ENCODE data around the gene OBSCN.

OBSCN gene

DNA sequence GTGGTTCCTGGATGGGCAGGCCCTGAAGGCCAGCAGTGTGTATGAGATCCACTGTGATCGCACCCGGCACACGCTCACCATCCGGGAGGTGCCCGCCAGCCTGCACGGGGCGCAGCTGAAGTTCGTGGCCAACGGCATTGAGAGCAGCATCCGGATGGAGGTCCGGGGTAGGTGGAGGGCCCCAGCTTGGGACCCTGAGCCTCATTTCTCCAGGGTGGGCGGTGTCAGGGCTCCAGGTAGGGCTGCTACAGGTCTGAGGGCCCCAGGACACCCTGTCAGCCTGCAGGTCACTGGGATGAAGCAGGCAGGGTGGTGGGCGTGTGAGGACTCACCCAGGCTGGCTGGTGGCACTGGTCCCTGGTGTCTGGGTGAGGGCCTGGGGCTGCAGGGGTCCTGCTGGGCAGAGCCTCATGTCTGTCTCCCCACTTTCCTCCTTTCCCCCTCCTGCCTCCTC, 7.8 kb downstream of the OBSCN start:
- ChIA-PET POLR2A (no interaction called here), CTCF (no interaction called here)
- DNase-seq (ENCODE audit: extremely low spot score): no peak
- TF ChIP-seq SP1 (IDR thresholded peaks at IDR 0.05) (no peak), ELF4 (IDR thresholded peaks at IDR 0.05) (no peak), CTBP1 (IDR thresholded peaks at IDR 0.05; ENCODE audit: borderline replicate concordance) (no peak), ZNF384 (IDR thresholded peaks at IDR 0.05) (no peak), HDGF (IDR thresholded peaks at IDR 0.05; ENCODE audit: borderline replicate concordance) (no peak), FOXK2 (IDR thresholded peaks at IDR 0.05) (no peak), FOXM1 (IDR thresholded peaks at IDR 0.05; ENCODE audit: borderline replicate concordance) (no peak), TARDBP (IDR thresholded peaks at IDR 0.05) (no peak), NFRKB (IDR thresholded peaks at IDR 0.05) (no peak), SUZ12 (IDR thresholded peaks at IDR 0.05) (no peak)
- TF ChIP-seq, protein P1, sequence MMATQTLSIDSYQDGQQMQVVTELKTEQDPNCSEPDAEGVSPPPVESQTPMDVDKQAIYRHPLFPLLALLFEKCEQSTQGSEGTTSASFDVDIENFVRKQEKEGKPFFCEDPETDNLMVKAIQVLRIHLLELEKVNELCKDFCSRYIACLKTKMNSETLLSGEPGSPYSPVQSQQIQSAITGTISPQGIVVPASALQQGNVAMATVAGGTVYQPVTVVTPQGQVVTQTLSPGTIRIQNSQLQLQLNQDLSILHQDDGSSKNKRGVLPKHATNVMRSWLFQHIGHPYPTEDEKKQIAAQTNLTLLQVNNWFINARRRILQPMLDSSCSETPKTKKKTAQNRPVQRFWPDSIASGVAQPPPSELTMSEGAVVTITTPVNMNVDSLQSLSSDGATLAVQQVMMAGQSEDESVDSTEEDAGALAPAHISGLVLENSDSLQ (IDR thresholded peaks at IDR 0.05): no peak

DNA sequence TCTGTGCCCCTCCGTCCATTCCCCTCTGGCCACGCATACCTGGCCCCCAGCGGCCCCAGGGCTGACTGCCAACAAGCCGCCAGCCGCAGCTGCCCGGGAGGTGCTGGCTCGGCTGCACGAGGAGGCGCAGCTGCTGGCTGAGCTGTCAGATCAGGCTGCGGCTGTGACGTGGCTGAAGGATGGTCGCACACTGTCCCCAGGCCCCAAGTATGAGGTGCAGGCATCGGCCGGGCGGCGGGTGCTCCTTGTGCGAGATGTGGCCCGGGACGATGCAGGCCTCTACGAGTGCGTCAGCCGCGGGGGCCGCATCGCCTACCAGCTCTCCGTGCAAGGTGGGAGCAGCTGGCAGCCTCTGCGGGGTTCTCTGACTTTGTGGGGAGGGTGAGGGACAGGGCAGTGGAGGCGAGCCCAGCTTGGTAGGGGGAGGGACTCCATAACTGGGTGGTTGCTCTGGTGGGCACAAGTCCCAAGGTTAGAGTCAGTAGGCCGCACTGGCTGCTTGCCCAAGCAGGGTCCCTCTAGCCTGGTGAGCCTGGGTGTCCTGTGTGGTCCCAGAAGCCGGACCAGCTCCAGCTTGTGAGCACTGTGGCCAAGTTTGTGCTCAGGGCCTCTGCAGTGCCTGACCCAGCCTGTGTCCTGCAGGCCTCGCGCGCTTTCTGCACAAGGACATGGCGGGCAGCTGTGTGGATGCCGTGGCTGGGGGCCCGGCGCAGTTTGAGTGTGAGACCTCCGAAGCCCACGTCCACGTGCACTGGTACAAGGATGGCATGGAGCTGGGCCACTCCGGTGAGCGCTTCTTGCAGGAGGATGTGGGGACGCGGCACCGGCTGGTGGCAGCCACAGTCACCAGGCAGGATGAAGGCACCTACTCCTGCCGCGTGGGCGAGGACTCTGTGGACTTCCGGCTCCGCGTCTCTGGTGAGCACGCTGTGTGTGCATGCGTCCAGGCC, 8.8 kb downstream of the OBSCN start:
- ChIA-PET CTCF (no interaction called here), POLR2A (interaction anchor here (1.2 kb wide), 1 partner anchor 10 kb away, joined by 3 read pairs; no protein-coding TSS in a partner anchor)
- TF ChIP-seq NFRKB (IDR thresholded peaks at IDR 0.05): no peak
- no peak for TF ChIP-seq BHLHE40 (IDR thresholded peaks at IDR 0.05; ENCODE audit: borderline replicate concordance)
- no peak for TF ChIP-seq SP1 (IDR thresholded peaks at IDR 0.05)
- TF ChIP-seq HDGF (IDR thresholded peaks at IDR 0.05; ENCODE audit: borderline replicate concordance): no peak
- no peak for TF ChIP-seq SUZ12 (IDR thresholded peaks at IDR 0.05)
- no peak for TF ChIP-seq FOXM1 (IDR thresholded peaks at IDR 0.05; ENCODE audit: borderline replicate concordance)
- no peak for TF ChIP-seq ZNF384 (IDR thresholded peaks at IDR 0.05)
- TF ChIP-seq, protein P1 (IDR thresholded peaks at IDR 0.05): no peak
- TF ChIP-seq FOXA1 (IDR thresholded peaks at IDR 0.05): no peak
- TF ChIP-seq FOXK2 (IDR thresholded peaks at IDR 0.05): no peak
- DNase-seq (ENCODE audit: extremely low spot score): no peak

DNA sequence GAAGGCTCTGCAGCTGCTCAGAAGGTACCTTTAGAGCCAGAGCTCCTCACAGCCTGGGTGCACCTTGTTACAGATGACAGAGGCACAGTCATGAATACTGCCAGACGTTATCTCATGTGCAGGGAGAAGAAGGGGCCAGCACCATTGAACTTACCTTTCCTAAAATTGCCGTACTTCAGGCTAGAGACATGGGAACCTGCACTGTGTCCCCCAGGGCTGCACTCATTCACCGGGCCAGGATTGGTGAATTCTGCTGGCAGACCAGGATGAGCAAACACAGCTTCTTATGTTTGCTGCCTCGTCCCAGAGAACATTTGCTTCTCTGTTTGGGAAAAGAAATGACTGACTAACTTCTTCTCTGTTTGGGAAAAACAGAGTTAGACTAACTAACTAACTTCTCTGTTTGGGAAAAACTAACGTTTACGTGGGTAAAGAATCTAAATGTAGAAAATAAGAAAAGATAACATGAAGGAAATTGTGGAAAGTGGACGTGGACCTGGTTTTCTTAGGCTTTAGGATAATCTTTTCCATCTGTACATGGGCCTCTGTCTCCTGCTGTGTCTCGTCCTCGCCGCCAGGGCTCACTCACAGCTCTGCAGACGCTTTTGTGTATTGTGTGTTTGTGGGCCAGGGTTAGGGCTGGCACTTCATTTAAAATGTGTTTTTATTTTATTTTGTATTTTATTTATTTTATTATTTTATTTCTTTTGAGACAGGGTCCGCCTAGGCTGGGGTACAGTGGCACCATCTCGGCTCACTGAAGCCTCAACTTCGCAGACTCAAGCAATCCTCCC, 9.9 kb downstream of the OBSCN start:
- DNase-seq (ENCODE audit: extremely low spot score): no peak
- CTCF ChIA-PET: no interaction called here
- POLR2A ChIA-PET: interaction anchor here (1.2 kb wide), 1 partner anchor 9 kb away, joined by 3 read pairs; no protein-coding TSS in a partner anchor
- TF ChIP-seq SUZ12 (IDR thresholded peaks at IDR 0.05) (no peak), NFRKB (IDR thresholded peaks at IDR 0.05) (no peak), ARNT (IDR thresholded peaks at IDR 0.05) (no peak)

DNA sequence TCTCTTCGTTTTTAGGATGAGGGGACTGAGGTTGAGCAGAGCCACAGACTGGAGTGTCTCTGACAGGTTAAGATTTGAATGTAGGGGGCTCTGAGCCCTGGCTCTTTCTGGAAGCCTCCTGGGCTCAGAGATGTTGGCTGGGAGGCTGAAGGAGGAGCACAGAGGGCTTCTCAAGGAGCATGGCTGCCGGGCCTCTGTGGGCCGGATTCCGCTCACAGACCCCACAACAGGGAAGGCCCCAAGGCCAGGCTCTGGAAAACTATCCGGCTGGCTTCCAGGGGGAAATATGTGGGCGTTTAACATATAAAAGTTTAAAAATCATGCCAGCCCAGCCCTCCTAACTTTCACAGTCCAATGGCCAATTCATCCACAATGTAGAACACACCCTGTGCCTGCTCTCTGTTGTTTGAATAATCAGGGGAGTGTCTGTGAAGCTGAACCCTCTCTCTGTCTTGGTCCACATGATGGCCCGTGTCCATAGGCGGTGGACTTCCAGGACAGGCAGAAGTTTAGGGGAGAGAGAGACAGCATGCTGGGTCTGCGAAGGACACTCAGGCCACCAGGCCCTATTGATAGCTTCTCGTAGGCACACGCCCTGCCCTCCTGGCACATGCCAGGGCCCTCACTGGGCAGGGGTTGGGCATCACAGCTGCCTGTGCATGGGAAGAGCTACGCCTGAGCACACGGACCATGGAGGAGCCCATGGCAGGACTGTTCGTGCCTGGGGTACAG, 10.8 kb downstream of the OBSCN start:
- DNase-seq (ENCODE audit: extremely low spot score): no peak
- ChIA-PET POLR2A (no interaction called here), CTCF (no interaction called here)
- TF ChIP-seq SUZ12 (IDR thresholded peaks at IDR 0.05) (no peak), L3MBTL2 (conservative IDR thresholded peaks at IDR 0.05) (no peak), SP1 (IDR thresholded peaks at IDR 0.05) (no peak), HDGF (IDR thresholded peaks at IDR 0.05; ENCODE audit: borderline replicate concordance) (no peak), ELF4 (IDR thresholded peaks at IDR 0.05) (no peak), BHLHE40 (IDR thresholded peaks at IDR 0.05; ENCODE audit: borderline replicate concordance) (no peak), ZNF384 (IDR thresholded peaks at IDR 0.05) (no peak), FOXA1 (IDR thresholded peaks at IDR 0.05) (no peak), FOXM1 (IDR thresholded peaks at IDR 0.05; ENCODE audit: borderline replicate concordance) (no peak), FOXK2 (IDR thresholded peaks at IDR 0.05) (no peak), LEF1 (IDR thresholded peaks at IDR 0.05; ENCODE audit: borderline replicate concordance) (no peak), NFRKB (IDR thresholded peaks at IDR 0.05) (no peak), ARNT (IDR thresholded peaks at IDR 0.05) (no peak), CTBP1 (IDR thresholded peaks at IDR 0.05; ENCODE audit: borderline replicate concordance) (no peak), TARDBP (IDR thresholded peaks at IDR 0.05) (no peak)
- TF ChIP-seq, protein P1 (IDR thresholded peaks at IDR 0.05): no peak

DNA sequence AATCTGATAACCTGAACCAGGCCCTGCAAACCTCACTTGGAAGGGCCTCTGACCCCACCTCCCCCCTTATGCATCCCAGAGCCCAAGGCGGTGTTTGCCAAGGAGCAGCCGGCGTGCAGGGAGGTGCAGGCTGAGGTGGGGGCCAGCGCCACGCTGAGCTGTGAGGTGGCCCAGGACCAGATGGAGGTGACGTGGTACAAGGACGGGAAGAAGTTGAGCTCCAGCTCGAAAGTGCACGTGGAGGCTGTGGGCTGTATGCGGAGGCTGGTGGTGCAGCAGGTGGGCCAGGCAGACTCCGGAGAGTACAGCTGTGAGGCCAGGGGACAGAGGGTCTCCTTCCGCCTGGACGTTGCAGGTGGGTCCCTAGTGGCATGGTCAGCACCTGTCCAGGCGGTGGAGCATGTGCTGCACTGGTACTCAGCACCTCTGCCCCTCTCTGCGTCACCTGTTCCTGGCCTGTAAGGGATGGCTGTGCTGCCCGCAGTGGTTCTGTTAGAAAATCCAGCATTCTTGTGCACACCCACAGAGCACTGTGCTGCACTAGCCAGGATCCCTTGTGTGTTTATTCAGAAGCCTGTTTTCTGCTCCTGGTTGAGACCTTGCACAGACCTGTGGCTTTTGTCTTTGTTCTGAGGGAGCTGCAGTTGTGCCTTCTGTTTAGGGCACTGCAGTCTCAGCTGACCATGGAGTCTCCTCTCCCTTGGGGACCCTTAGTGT, 11.6 kb downstream of the OBSCN start:
- CTCF ChIA-PET: no interaction called here
- TF ChIP-seq LEF1 (IDR thresholded peaks at IDR 0.05; ENCODE audit: borderline replicate concordance) (no peak), CTBP1 (IDR thresholded peaks at IDR 0.05; ENCODE audit: borderline replicate concordance) (no peak), SUZ12 (IDR thresholded peaks at IDR 0.05) (no peak), ELF4 (IDR thresholded peaks at IDR 0.05) (no peak), FOXK2 (IDR thresholded peaks at IDR 0.05) (no peak), NFRKB (IDR thresholded peaks at IDR 0.05) (no peak), HDGF (IDR thresholded peaks at IDR 0.05; ENCODE audit: borderline replicate concordance) (no peak), ZNF384 (IDR thresholded peaks at IDR 0.05) (no peak), FOXM1 (IDR thresholded peaks at IDR 0.05; ENCODE audit: borderline replicate concordance) (no peak)
- TF ChIP-seq, protein P1 (IDR thresholded peaks at IDR 0.05): no peak

More for the DNA sequence above, 11.6 kb downstream of the OBSCN start:
- DNase-seq (ENCODE audit: extremely low spot score): no peak
- POLR2A ChIA-PET: interaction anchor here (1.0 kb wide), 1 partner anchor 53 kb away, joined by 3 read pairs; no protein-coding TSS in a partner anchor

Measured in HEK293T (cell line).